ENCODE measurements around the gene ZNF143.

DNA sequence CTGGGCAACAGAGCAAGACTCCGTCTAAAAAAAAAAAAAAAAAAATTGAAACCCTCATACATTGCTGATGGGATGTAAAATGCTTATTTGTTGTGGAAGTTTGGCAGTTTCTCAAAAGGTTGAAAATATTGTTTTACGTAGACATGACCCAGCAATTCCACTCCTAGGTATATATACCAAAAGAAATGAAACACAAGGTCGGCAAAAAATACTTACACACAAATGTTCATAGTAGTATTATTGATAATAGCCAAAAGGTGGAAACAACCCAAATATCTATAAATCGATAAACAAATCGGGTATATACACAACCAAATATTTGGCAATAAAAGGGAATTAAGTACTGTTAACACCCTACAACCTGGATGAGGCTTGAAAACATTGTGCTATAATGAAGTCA lies 5.1 kb upstream of the ZNF143 start:
- no peak for TF ChIP-seq TARDBP (IDR thresholded peaks at IDR 0.05)
- no peak for TF ChIP-seq ZNF384 (IDR thresholded peaks at IDR 0.05)
- TF ChIP-seq SUZ12 (IDR thresholded peaks at IDR 0.05), result no peak
- no peak for TF ChIP-seq SP1 (IDR thresholded peaks at IDR 0.05)
- TF ChIP-seq ELF4 (IDR thresholded peaks at IDR 0.05), result no peak
- no peak for TF ChIP-seq NFRKB (IDR thresholded peaks at IDR 0.05)
- no peak for TF ChIP-seq HDGF (IDR thresholded peaks at IDR 0.05; ENCODE audit: borderline replicate concordance)
- TF ChIP-seq BHLHE40 (IDR thresholded peaks at IDR 0.05; ENCODE audit: borderline replicate concordance), result no peak
- no peak for TF ChIP-seq FOXA1 (IDR thresholded peaks at IDR 0.05)
- TF ChIP-seq FOXM1 (IDR thresholded peaks at IDR 0.05; ENCODE audit: borderline replicate concordance), result no peak
- TF ChIP-seq, protein P1, sequence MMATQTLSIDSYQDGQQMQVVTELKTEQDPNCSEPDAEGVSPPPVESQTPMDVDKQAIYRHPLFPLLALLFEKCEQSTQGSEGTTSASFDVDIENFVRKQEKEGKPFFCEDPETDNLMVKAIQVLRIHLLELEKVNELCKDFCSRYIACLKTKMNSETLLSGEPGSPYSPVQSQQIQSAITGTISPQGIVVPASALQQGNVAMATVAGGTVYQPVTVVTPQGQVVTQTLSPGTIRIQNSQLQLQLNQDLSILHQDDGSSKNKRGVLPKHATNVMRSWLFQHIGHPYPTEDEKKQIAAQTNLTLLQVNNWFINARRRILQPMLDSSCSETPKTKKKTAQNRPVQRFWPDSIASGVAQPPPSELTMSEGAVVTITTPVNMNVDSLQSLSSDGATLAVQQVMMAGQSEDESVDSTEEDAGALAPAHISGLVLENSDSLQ (IDR thresholded peaks at IDR 0.05), result no peak
